MM.1S (cell line): ENCODE data around the gene POP7.

Experiments
- DNase-seq: peaks from one replicate; pipeline ENCODE4 v3.0.0-alpha.2; 2015
- H2AFZ ChIP-seq: fragments of 300-600 bp; sonication (generic); 2 replicates; pipeline ENCODE4 v1.6.0; 2016; ENCODE audit warnings: antibody characterized with exemption, low read length
- H3F3A ChIP-seq: fragments of 300-600 bp; sonication (generic); 2 replicates; pipeline ENCODE4 v1.6.1; 2016; ENCODE audit warnings: mild to moderate bottlenecking, antibody characterized with exemption, low read length, moderate library complexity, mixed read lengths; ENCODE audit not compliant: insufficient read depth
- H3K27ac ChIP-seq: fragments of 300-600 bp; sonication (generic); 2 replicates; pipeline ENCODE4 v1.5.1; 2016; ENCODE audit warnings: mild to moderate bottlenecking, low read length
- H3K27me3 ChIP-seq: fragments of 300-600 bp; sonication (generic); replicated peaks from 2 replicates; pipeline ENCODE4 v1.6.0; 2016; ENCODE audit warnings: low read length; ENCODE audit not compliant: insufficient read depth
- H3K36me3 ChIP-seq: fragments of 300-600 bp; sonication (generic); replicated peaks from 2 replicates; pipeline ENCODE4 v1.6.1; 2016; ENCODE audit warnings: mild to moderate bottlenecking, low read length, mixed read lengths; ENCODE audit not compliant: insufficient read depth
- H3K4me1 ChIP-seq: fragments of 300-600 bp; sonication (generic); 2 replicates; pipeline ENCODE4 v1.6.1; 2016; ENCODE audit warnings: low read length, mixed read lengths
- H3K4me2 ChIP-seq: fragments of 300-600 bp; sonication (generic); 2 replicates; pipeline ENCODE4 v1.6.0; 2016; ENCODE audit warnings: low read depth, low read length
- H3K4me3 ChIP-seq: fragments of 300-600 bp; sonication (generic); 2 replicates; pipeline ENCODE4 v1.5.1; 2016; ENCODE audit warnings: low read length, mixed read lengths
- H3K79me2 ChIP-seq: fragments of 300-600 bp; sonication (generic); 2 replicates; pipeline ENCODE4 v1.6.1; 2016; ENCODE audit warnings: mixed run types, low read length, mixed read lengths
- H3K9ac ChIP-seq: fragments of 300-600 bp; sonication (generic); 2 replicates; pipeline ENCODE4 v1.6.1; 2016; ENCODE audit warnings: low read length, mixed read lengths
- H3K9me2 ChIP-seq: fragments of 300-600 bp; sonication (generic); replicated peaks from 2 replicates; pipeline ENCODE4 v1.6.1; 2016; ENCODE audit warnings: mild to moderate bottlenecking, low read length, mixed read lengths; ENCODE audit not compliant: insufficient read depth
- H3K9me3 ChIP-seq: fragments of 300-600 bp; sonication (generic); replicated peaks from 2 replicates; pipeline ENCODE4 v1.6.1; 2016; ENCODE audit warnings: mild to moderate bottlenecking, low read length, mixed read lengths; ENCODE audit not compliant: insufficient read depth
- H4K20me1 ChIP-seq: fragments of 300-600 bp; sonication (generic); 2 replicates; pipeline ENCODE4 v1.6.1; 2016; ENCODE audit warnings: mild to moderate bottlenecking, low read length, moderate library complexity, mixed read lengths; ENCODE audit not compliant: insufficient read depth
- EZH2 ChIP-seq: fragments of 300-600 bp; sonication (generic); optimal IDR thresholded peaks from 2 replicates; pipeline ENCODE3; 2017; ENCODE audit warnings: low read depth, mild to moderate bottlenecking, antibody characterized with exemption, low read length, mixed read lengths
- EZH2phosphoT487 ChIP-seq: fragments of 300-600 bp; sonication (generic); IDR thresholded peaks from 2 replicates; pipeline ENCODE4 v1.6.1; 2018; ENCODE audit warnings: antibody characterized with exemption, low read length
- TF ChIP-seq, protein P1 (sequence below): fragments of 300-600 bp; sonication (generic); IDR thresholded peaks from 2 replicates; pipeline ENCODE4 v1.5.1; 2016; ENCODE audit warnings: antibody characterized with exemption, low read length, mixed read lengths

Gene POP7

DNA sequence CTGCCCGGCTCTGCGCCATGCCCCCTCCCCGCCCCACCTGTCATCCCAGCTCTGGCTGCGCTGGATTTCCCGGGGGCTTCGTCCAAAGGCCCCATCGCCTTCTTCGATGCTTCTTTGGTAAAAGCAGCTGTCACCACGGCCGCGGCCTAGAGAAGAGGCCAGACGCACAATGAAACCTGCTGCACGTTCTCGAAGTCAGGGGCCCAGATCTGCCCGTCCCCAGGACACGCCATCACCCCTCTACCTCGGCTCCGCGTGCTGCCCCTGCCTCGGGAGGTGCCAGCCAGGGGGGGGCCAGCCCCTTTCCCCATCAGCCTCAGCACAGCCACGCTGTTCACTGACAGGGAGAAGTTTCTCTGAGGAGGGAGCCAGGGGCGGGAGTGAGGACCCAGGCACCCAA, 18.7 kb upstream of the POP7 start:
- TF ChIP-seq EZH2 (no peak), EZH2phosphoT487 (no peak)
- TF ChIP-seq, protein P1, sequence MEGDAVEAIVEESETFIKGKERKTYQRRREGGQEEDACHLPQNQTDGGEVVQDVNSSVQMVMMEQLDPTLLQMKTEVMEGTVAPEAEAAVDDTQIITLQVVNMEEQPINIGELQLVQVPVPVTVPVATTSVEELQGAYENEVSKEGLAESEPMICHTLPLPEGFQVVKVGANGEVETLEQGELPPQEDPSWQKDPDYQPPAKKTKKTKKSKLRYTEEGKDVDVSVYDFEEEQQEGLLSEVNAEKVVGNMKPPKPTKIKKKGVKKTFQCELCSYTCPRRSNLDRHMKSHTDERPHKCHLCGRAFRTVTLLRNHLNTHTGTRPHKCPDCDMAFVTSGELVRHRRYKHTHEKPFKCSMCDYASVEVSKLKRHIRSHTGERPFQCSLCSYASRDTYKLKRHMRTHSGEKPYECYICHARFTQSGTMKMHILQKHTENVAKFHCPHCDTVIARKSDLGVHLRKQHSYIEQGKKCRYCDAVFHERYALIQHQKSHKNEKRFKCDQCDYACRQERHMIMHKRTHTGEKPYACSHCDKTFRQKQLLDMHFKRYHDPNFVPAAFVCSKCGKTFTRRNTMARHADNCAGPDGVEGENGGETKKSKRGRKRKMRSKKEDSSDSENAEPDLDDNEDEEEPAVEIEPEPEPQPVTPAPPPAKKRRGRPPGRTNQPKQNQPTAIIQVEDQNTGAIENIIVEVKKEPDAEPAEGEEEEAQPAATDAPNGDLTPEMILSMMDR: no peak
- Histone ChIP-seq H3K27ac (no peak overlapping the region), H3K9me2 (no peaks in the 10 kb centered on the region), H3K27me3 (no peaks in the 10 kb centered on the region), H3K4me1 (peaks cover 6% of the 10 kb centered on the region), H2AFZ (no peak overlapping the region), H3K79me2 (peaks cover 40% of the 10 kb centered on the region), H3F3A (no peaks in the 10 kb centered on the region), H3K9me3 (no peaks in the 10 kb centered on the region), H4K20me1 (peaks cover 4% of the 10 kb centered on the region; the same call in 1 of the 2 replicates), H3K4me2 (no peak overlapping the region), H3K36me3 (0 out of 2 replicates have a peak, but pooled peaks cover 3% of the 10 kb centered on the region), H3K9ac (no peak overlapping the region), H3K4me3 (no peak overlapping the region)
- DNase-seq: no peak

GRCh38 chr7:100687751-100688300, 18.1 kb upstream of the POP7 start:
- Histone ChIP-seq H4K20me1 (peaks cover 4% of the 10 kb centered on the region; the same call in 1 of the 2 replicates), H3K9ac (no peak overlapping the region), H3K4me2 (no peak overlapping the region), H3K9me3 (no peaks in the 10 kb centered on the region), H3K4me1 (peaks cover 10% of the 10 kb centered on the region), H3F3A (no peaks in the 10 kb centered on the region), H3K4me3 (no peak overlapping the region), H3K36me3 (0 out of 2 replicates have a peak, but pooled peaks cover 3% of the 10 kb centered on the region), H3K27ac (no peak overlapping the region), H3K9me2 (no peaks in the 10 kb centered on the region), H3K27me3 (no peaks in the 10 kb centered on the region), H2AFZ (no peak overlapping the region), H3K79me2 (peaks cover 45% of the 10 kb centered on the region)
- TF ChIP-seq EZH2 (no peak), EZH2phosphoT487 (no peak)
- TF ChIP-seq, protein P1: no peak
- DNase-seq: no peak

DNA sequence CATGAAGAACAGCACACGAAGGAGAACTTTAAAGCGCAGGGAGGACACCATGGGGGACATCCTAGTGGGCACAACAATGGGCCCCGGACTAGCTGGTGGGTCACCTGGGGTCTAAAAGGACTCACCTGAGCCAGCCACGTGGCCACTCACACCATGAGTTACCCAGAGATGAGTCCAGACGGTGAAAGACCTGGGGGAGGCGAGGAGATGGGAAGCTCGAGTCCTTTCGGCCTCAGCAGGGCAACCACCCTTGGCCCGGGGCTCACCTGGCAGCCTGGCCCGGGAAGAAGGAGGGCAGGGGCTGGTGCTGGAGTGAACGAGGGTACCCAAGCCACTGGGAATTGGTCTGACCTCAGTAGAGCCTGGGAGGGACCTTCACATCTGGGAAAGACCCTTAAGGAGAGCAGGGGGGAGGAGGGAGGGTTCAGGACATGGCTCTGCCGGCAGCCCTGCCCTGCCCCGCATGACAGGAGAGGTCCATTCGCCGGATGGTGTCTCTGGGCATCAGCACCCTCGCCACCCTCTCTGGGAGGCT, 17.5 kb upstream of the POP7 start:
- Histone ChIP-seq H4K20me1 (peaks cover 4% of the 10 kb centered on the region; the same call in 1 of the 2 replicates), H3K27ac (no peak overlapping the region), H3F3A (no peaks in the 10 kb centered on the region), H3K27me3 (no peaks in the 10 kb centered on the region), H3K4me1 (peaks cover 12% of the 10 kb centered on the region), H2AFZ (no peak overlapping the region), H3K79me2 (peaks cover 51% of the 10 kb centered on the region), H3K36me3 (0 out of 2 replicates have a peak, but pooled peaks cover 3% of the 10 kb centered on the region), H3K4me3 (no peak overlapping the region), H3K4me2 (no peak overlapping the region), H3K9me2 (no peaks in the 10 kb centered on the region), H3K9me3 (no peaks in the 10 kb centered on the region), H3K9ac (no peak overlapping the region)
- no peak for TF ChIP-seq EZH2
- TF ChIP-seq, protein P1: no peak
- TF ChIP-seq EZH2phosphoT487: no peak
- no peak for DNase-seq
